GM23338 (cell line): ENCODE measurements around the gene GRM3.

Experiments
- EZH2 ChIP-seq: fragments of 200-600 bp; sonication (generic); IDR thresholded peaks from one replicate; pipeline ENCODE4 v1.8.0; 2017; ENCODE audit warnings: antibody characterized with exemption, mild to moderate bottlenecking, low read depth; ENCODE audit not compliant: unreplicated experiment
- POLR2AphosphoS5 ChIP-seq: IDR thresholded peaks from 2 replicates; pipeline ENCODE4 v1.6.1; 2016; ENCODE audit warnings: antibody characterized with exemption, low read depth
- TF ChIP-seq, protein P1 (sequence below), 2 experiments: fragments of 200-600 bp in 1 of 2; sonication (generic) in 1 of 2; conservative IDR thresholded peaks; 2 replicates each; pipeline versions ENCODE4 v1.5.1 to v1.6.1; 2016 to 2017; ENCODE audit warnings: antibody characterized with exemption in 2 of 2, low read depth in 2 of 2, mild to moderate bottlenecking in 2 of 2, moderate library complexity in 1 of 2

DNA sequence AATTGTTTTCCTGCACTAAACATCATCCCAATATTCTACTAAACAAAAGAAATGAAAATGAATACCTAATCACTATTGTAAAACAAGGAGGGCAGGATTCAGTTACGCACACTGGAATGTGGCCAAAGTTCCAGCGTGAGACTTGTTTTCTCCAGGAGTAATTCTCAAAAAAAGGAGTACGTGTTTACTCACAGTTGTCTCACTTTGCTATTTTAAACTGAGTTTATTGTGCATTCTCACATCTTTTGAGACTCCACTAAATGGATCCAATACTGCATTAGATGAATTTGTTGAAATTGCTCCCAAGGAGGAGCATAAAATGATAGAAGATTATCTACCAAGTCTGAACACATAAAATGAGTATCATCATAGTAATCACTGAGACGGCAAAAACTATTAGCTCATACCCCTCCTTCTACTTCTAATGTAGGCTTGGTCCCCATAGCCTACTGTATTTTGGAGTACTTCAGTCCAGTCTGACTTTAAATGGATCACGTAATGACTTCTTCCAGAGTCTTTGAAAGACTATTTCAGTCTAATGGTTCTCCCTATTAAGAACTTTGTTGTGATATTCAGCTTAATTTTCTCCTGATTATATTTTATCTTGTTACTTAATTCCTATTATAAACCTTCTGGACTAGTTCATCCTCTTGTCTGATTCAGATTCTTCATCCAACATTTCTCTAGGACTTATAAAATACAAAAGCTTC, 3.8 kb downstream of the GRM3 start:
- TF ChIP-seq, protein P1, sequence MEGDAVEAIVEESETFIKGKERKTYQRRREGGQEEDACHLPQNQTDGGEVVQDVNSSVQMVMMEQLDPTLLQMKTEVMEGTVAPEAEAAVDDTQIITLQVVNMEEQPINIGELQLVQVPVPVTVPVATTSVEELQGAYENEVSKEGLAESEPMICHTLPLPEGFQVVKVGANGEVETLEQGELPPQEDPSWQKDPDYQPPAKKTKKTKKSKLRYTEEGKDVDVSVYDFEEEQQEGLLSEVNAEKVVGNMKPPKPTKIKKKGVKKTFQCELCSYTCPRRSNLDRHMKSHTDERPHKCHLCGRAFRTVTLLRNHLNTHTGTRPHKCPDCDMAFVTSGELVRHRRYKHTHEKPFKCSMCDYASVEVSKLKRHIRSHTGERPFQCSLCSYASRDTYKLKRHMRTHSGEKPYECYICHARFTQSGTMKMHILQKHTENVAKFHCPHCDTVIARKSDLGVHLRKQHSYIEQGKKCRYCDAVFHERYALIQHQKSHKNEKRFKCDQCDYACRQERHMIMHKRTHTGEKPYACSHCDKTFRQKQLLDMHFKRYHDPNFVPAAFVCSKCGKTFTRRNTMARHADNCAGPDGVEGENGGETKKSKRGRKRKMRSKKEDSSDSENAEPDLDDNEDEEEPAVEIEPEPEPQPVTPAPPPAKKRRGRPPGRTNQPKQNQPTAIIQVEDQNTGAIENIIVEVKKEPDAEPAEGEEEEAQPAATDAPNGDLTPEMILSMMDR (conservative IDR thresholded peaks at IDR 0.05; ENCODE audit: low read depth in 2 of 2), result no peak
- TF ChIP-seq POLR2AphosphoS5 (no peak), EZH2 (no peak)
